MG63 (cell line): Measurements from ENCODE around the gene HNRNPL. TPM values are rescaled to one million over a fixed set of nuclear protein-coding genes. Genes with fewer than 3 reads are reported as not detected.

ENCODE experiments used
- DNase-seq: peaks from one replicate; pipeline ENCODE4 v3.0.0-alpha.2; 2020
- H3K27me3 ChIP-seq: fragments of 250-450 bp; sonication (Bioruptor Pico); 2 replicates; pipeline ENCODE4 v1.5.1; 2020; ENCODE audit warnings: mild to moderate bottlenecking, moderate library complexity
- H3K36me3 ChIP-seq: fragments of 250-450 bp; sonication (Bioruptor Pico); 2 replicates; pipeline ENCODE4 v1.5.1; 2020; ENCODE audit warnings: mild to moderate bottlenecking, moderate library complexity
- H3K4me3 ChIP-seq: fragments of 250-450 bp; sonication (Bioruptor Pico); 2 replicates; pipeline ENCODE4 v1.5.1; 2020; ENCODE audit warnings: mild to moderate bottlenecking, moderate library complexity
- H3K9me3 ChIP-seq: fragments of 250-450 bp; sonication (Bioruptor Pico); 2 replicates; pipeline ENCODE4 v1.5.1; 2020; ENCODE audit warnings: mild to moderate bottlenecking, moderate library complexity
- total RNA-seq: library from RNA; depleted of rRNA; stranded (reverse); fragments of >200 nt; shearing (Covaris generic); gene quantifications from 2 replicates; pipeline ENCODE4 v1.2.3, GENCODE V29; 2014; ENCODE audit warnings: low replicate concordance

HNRNPL gene
- total RNA-seq, 1 experiment from 2014 or later, result 511 TPM

- peak; percentile 76 for DNase-seq
- H3K27me3 ChIP-seq, result no peaks in the 10 kb centered on the region; the same call in 1 of the 2 replicates
Measured at GRCh38 chr19:38852231-38853044, 2.7 kb upstream of the HNRNPL start.

GRCh38 chr19:38851622-38852230 is 1.9 kb upstream of the HNRNPL start:
- no peaks in the 10 kb centered on the region for H3K27me3 ChIP-seq
- peak; percentile 95 for DNase-seq
- peaks cover 24% of the 10 kb centered on the region for H3K36me3 ChIP-seq
- no peaks in the 10 kb centered on the region for H3K9me3 ChIP-seq
- H3K4me3 ChIP-seq, result peak overlapping the region; percentile 83

More at GRCh38 chr19:38852231-38853044, 2.7 kb upstream of the HNRNPL start:
- Histone ChIP-seq H3K9me3 (no peaks in the 10 kb centered on the region), H3K4me3 (peak overlapping the region; percentile 83), H3K36me3 (peaks cover 17% of the 10 kb centered on the region)

- H3K9me3 ChIP-seq, result no peaks in the 10 kb centered on the region
- H3K36me3 ChIP-seq, result peaks cover 31% of the 10 kb centered on the region
- peak overlapping the region; percentile 57 for H3K4me3 ChIP-seq
- no peaks in the 10 kb centered on the region for H3K27me3 ChIP-seq
- peak; percentile 23 for DNase-seq
Measured at GRCh38 chr19:38850976-38851621, 1.3 kb upstream of the HNRNPL start.

- Histone ChIP-seq H3K4me3 (peak overlapping the region; percentile 57), H3K36me3 (peaks cover 36% of the 10 kb centered on the region), H3K27me3 (no peaks in the 10 kb centered on the region), H3K9me3 (no peaks in the 10 kb centered on the region)
- DNase-seq, result no peak
Measured at GRCh38 chr19:38850436-38850975, 720 bp upstream of the HNRNPL start.

GRCh38 chr19:38849147-38849859 is 483 bp downstream of the HNRNPL start:
- Histone ChIP-seq H3K9me3 (no peaks in the 10 kb centered on the region), H3K4me3 (peak overlapping the region; percentile 93), H3K27me3 (no peaks in the 10 kb centered on the region), H3K36me3 (peaks cover 49% of the 10 kb centered on the region)
- DNase-seq, result peak; percentile 97

- no peaks in the 10 kb centered on the region for H3K9me3 ChIP-seq
- peaks cover 56% of the 10 kb centered on the region for H3K36me3 ChIP-seq
- DNase-seq, result no peak
- peak overlapping the region; percentile 93 for H3K4me3 ChIP-seq
- no peaks in the 10 kb centered on the region for H3K27me3 ChIP-seq
Measured at GRCh38 chr19:38848299-38849146, 1.3 kb downstream of the HNRNPL start.

- Histone ChIP-seq H3K36me3 (peaks cover 81% of the 10 kb centered on the region), H3K4me3 (no peak overlapping the region), H3K9me3 (no peaks in the 10 kb centered on the region), H3K27me3 (no peaks in the 10 kb centered on the region)
- no peak for DNase-seq
Measured at GRCh38 chr19:38846097-38846496, 3.7 kb downstream of the HNRNPL start.

GRCh38 chr19:38845374-38846024 is 4.3 kb downstream of the HNRNPL start:
- H3K4me3 ChIP-seq, result no peak overlapping the region
- no peaks in the 10 kb centered on the region for H3K27me3 ChIP-seq
- H3K36me3 ChIP-seq, result peaks cover 87% of the 10 kb centered on the region
- H3K9me3 ChIP-seq, result no peaks in the 10 kb centered on the region
- DNase-seq, result no peak

- no peaks in the 10 kb centered on the region for H3K27me3 ChIP-seq
- H3K9me3 ChIP-seq, result no peaks in the 10 kb centered on the region
- H3K36me3 ChIP-seq, result peaks cover 98% of the 10 kb centered on the region
- DNase-seq, result no peak
- H3K4me3 ChIP-seq, result no peak overlapping the region
Measured at GRCh38 chr19:38844093-38844686, 5.6 kb downstream of the HNRNPL start.

- H3K4me3 ChIP-seq, result no peak overlapping the region
- no peak for DNase-seq
- H3K27me3 ChIP-seq, result no peaks in the 10 kb centered on the region
- no peaks in the 10 kb centered on the region for H3K9me3 ChIP-seq
- peaks cover 99% of the 10 kb centered on the region for H3K36me3 ChIP-seq
Measured at GRCh38 chr19:38843175-38843758, 6.5 kb downstream of the HNRNPL start.

- Histone ChIP-seq H3K4me3 (no peak overlapping the region), H3K9me3 (no peaks in the 10 kb centered on the region), H3K27me3 (no peaks in the 10 kb centered on the region), H3K36me3 (peaks cover 99% of the 10 kb centered on the region)
- DNase-seq, result no peak
Measured at GRCh38 chr19:38842439-38843174, 7.2 kb downstream of the HNRNPL start.

GRCh38 chr19:38841787-38842438 is 7.9 kb downstream of the HNRNPL start:
- DNase-seq, result no peak

GRCh38 chr19:38841180-38841766 is 8.5 kb downstream of the HNRNPL start:
- DNase-seq, result no peak
- no peaks in the 10 kb centered on the region for H3K27me3 ChIP-seq
- H3K4me3 ChIP-seq, result no peak overlapping the region
- peaks cover 97% of the 10 kb centered on the region for H3K36me3 ChIP-seq
- H3K9me3 ChIP-seq, result no peaks in the 10 kb centered on the region

More at GRCh38 chr19:38841787-38842438, 7.9 kb downstream of the HNRNPL start:
- Histone ChIP-seq H3K36me3 (peaks cover 99% of the 10 kb centered on the region), H3K27me3 (no peaks in the 10 kb centered on the region), H3K9me3 (no peaks in the 10 kb centered on the region), H3K4me3 (no peak overlapping the region)
